SU-DHL-6 (cell line): ENCODE results near the gene PHF20.

Experiments used
- H2AFZ ChIP-seq: fragments of 200-600 bp; sonication (generic); 2 replicates; pipeline ENCODE4 v1.6.1; 2014; ENCODE audit warnings: low read depth, mild to moderate bottlenecking, moderate library complexity, mixed read lengths, antibody characterized with exemption, low read length; ENCODE audit not compliant: severe bottlenecking
- H3F3A ChIP-seq: fragments of 200-600 bp; shearing (Covaris generic); 2 replicates; pipeline ENCODE4 v1.6.0; 2016; ENCODE audit warnings: antibody characterized with exemption, mild to moderate bottlenecking; ENCODE audit not compliant: insufficient read depth
- H3K27ac ChIP-seq: fragments of 200-600 bp; sonication (generic); 2 replicates; pipeline ENCODE4 v1.5.1; 2016; ENCODE audit warnings: low read depth, mild to moderate bottlenecking, low read length, moderate library complexity, mixed read lengths
- H3K27me3 ChIP-seq: fragments of 200-600 bp; sonication (generic), shearing (Covaris generic); 2 replicates; pipeline ENCODE4 v1.6.0; 2014; ENCODE audit warnings: mild to moderate bottlenecking, low read length
- H3K36me3 ChIP-seq: fragments of 200-600 bp; sonication (generic); 2 replicates; pipeline ENCODE4 v1.6.1; 2014; ENCODE audit warnings: mild to moderate bottlenecking, low read length, mixed read lengths
- H3K4me2 ChIP-seq: fragments of 300-600, 200-600 bp; shearing (Covaris generic), sonication (generic); 2 replicates; pipeline ENCODE4 v1.6.0; 2014; ENCODE audit warnings: low read length, low read depth, mild to moderate bottlenecking; ENCODE audit not compliant: poor library complexity, severe bottlenecking
- H3K4me3 ChIP-seq: fragments of 200-600 bp; sonication (generic); 2 replicates; pipeline ENCODE4 v1.5.1; 2014; ENCODE audit warnings: antibody characterized with exemption, low read length, mild to moderate bottlenecking, mixed read lengths; ENCODE audit not compliant: insufficient read depth, poor library complexity, severe bottlenecking
- H3K79me2 ChIP-seq: fragments of 200-600 bp; sonication (generic); 2 replicates; pipeline ENCODE4 v1.6.1; 2014; ENCODE audit warnings: mild to moderate bottlenecking, low read length, moderate library complexity; ENCODE audit not compliant: insufficient read depth
- H3K9ac ChIP-seq: fragments of 200-600 bp; sonication (generic); 2 replicates; pipeline ENCODE4 v1.7.0; 2014; ENCODE audit warnings: mild to moderate bottlenecking, low read length
- H3K9me2 ChIP-seq: fragments of 200-600 bp; sonication (generic); replicated peaks from 2 replicates; pipeline ENCODE4 v1.6.1; 2014; ENCODE audit warnings: low read length; ENCODE audit not compliant: insufficient read depth
- H3K9me3 ChIP-seq: fragments of 200-600 bp; sonication (generic); 2 replicates; pipeline ENCODE4 v1.6.1; 2014; ENCODE audit warnings: low read length, mixed read lengths; ENCODE audit not compliant: insufficient read depth
- H4K20me1 ChIP-seq: fragments of 200-600 bp; sonication (generic); 2 replicates; pipeline ENCODE4 v1.6.1; 2014; ENCODE audit warnings: low read depth, mild to moderate bottlenecking, antibody characterized with exemption, low read length, moderate library complexity, mixed read lengths
- CTCF ChIP-seq: fragments of 200-600 bp; sonication (generic); IDR thresholded peaks from one replicate; pipeline ENCODE4 v1.5.1; 2017; ENCODE audit warnings: antibody characterized with exemption, mild to moderate bottlenecking, low read length, moderate library complexity; ENCODE audit not compliant: insufficient read depth, poor library complexity, severe bottlenecking
- EZH2phosphoT487 ChIP-seq: fragments of 200-600 bp; sonication (generic), shearing (Covaris generic); conservative IDR thresholded peaks from 2 replicates; pipeline ENCODE4 v1.6.1; 2018; ENCODE audit warnings: mild to moderate bottlenecking, antibody characterized with exemption, low read length, moderate library complexity, mixed read lengths

The PHF20 gene

DNA sequence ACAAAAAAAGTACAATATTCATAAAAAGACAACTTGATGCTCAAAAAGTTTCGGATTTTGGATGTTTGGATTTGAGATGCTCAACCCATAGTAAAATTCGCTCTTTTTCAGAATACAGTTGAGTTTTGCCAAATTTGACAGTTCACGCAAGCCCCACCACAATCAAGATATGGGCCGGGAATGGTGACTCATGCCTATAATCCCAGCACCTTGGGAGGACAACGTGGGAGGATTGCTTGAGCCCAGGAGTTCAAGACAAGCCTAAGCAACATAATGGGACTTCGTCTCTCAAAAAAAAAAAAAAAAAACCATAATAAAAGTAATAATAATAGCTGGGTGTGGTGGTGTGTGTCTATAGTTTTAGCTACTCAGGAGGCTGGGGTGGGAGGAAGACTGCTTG, 51.3 kb downstream of the PHF20 start:
- no peak for TF ChIP-seq CTCF
- no peak for TF ChIP-seq EZH2phosphoT487
- H2AFZ ChIP-seq = no peak overlapping the region
- no peaks in the 10 kb centered on the region for H3K27me3 ChIP-seq
- H3K27ac ChIP-seq = no peak overlapping the region
- no peaks in the 10 kb centered on the region; the same call in 1 of the 2 replicates for H3K36me3 ChIP-seq
- no peaks in the 10 kb centered on the region for H4K20me1 ChIP-seq
- H3K79me2 ChIP-seq = peaks cover 11% of the 10 kb centered on the region
- no peak overlapping the region for H3K4me3 ChIP-seq
- H3K9me2 ChIP-seq = no peaks in the 10 kb centered on the region
- no peaks in the 10 kb centered on the region for H3F3A ChIP-seq
- H3K9ac ChIP-seq = no peak overlapping the region
- no peak overlapping the region for H3K4me2 ChIP-seq
- no peaks in the 10 kb centered on the region for H3K9me3 ChIP-seq

GRCh38 chr20:35823937-35824336, 52.1 kb downstream of the PHF20 start:
- Histone ChIP-seq H3K27me3 (no peaks in the 10 kb centered on the region), H3K36me3 (no peaks in the 10 kb centered on the region; the same call in 1 of the 2 replicates), H3K79me2 (peaks cover 16% of the 10 kb centered on the region), H3K9ac (no peak overlapping the region), H3K4me2 (no peak overlapping the region), H3K9me3 (no peaks in the 10 kb centered on the region), H3K4me3 (no peak overlapping the region), H3F3A (no peaks in the 10 kb centered on the region), H3K9me2 (no peaks in the 10 kb centered on the region), H2AFZ (no peak overlapping the region), H3K27ac (no peak overlapping the region), H4K20me1 (no peaks in the 10 kb centered on the region)
- TF ChIP-seq CTCF = no peak
- no peak for TF ChIP-seq EZH2phosphoT487

GRCh38 chr20:35826397-35826998, 54.7 kb downstream of the PHF20 start:
- Histone ChIP-seq H3K4me2 (no peak overlapping the region), H3K27ac (no peak overlapping the region), H3K79me2 (peaks cover 11% of the 10 kb centered on the region), H3K36me3 (no peaks in the 10 kb centered on the region; the same call in 1 of the 2 replicates), H3K9ac (no peak overlapping the region), H3K9me2 (no peaks in the 10 kb centered on the region), H4K20me1 (no peaks in the 10 kb centered on the region), H3K4me3 (no peak overlapping the region), H2AFZ (no peak overlapping the region), H3K9me3 (no peaks in the 10 kb centered on the region), H3K27me3 (no peaks in the 10 kb centered on the region), H3F3A (no peaks in the 10 kb centered on the region)
- TF ChIP-seq CTCF (no peak), EZH2phosphoT487 (no peak)
